H1 (cell line): ENCODE data around the gene NPSR1. TPM values are rescaled to one million over a fixed set of nuclear protein-coding genes. Genes with fewer than 3 reads are reported as not detected.

Experiments
- GTF2F1 ChIP-seq: IDR thresholded peaks from 2 replicates; pipeline ENCODE4 v1.6.1; 2012; ENCODE audit warnings: low read depth, low read length, improper control_type of control experiment, borderline replicate concordance
- JUN ChIP-seq: IDR thresholded peaks from 2 replicates; pipeline ENCODE4 v1.6.1; 2011; ENCODE audit warnings: low read depth, mild to moderate bottlenecking, improper control_type of control experiment, low read length
- KDM5A ChIP-seq: fragments of 200-600 bp; IDR thresholded peaks from 2 replicates; pipeline ENCODE4 v1.7.1; 2012; ENCODE audit warnings: mild to moderate bottlenecking, low read length, inconsistent platforms, mixed read lengths
- MAFK ChIP-seq: IDR thresholded peaks from 2 replicates; pipeline ENCODE4 v1.6.1; 2012; ENCODE audit warnings: low read depth, mild to moderate bottlenecking, improper control_type of control experiment, low read length
- NRF1 ChIP-seq: IDR thresholded peaks from 2 replicates; pipeline ENCODE4 v1.6.1; 2011; ENCODE audit warnings: mild to moderate bottlenecking, low read depth, low read length, improper control_type of control experiment
- SIX5 ChIP-seq: IDR thresholded peaks from 2 replicates; pipeline ENCODE4 v1.6.1; 2011; ENCODE audit warnings: mild to moderate bottlenecking, low read depth, low read length
- SP2 ChIP-seq: IDR thresholded peaks from 2 replicates; pipeline ENCODE4 v1.6.1; 2012; ENCODE audit warnings: mild to moderate bottlenecking, low read length, inconsistent platforms
- SP4 ChIP-seq: IDR thresholded peaks from 2 replicates; pipeline ENCODE4 v1.6.1; 2012; ENCODE audit warnings: low read length, inconsistent platforms
- polyA plus RNA-seq, 7 experiments: library from polyadenylated mRNA; depleted of rRNA in 3 of 7; stranded (reverse) in 5 of 7; unstranded in 2 of 7; fragments of >200 nt in 5 of 7; fragments of 200-250 nt in 2 of 7; gene quantifications; 1 replicate in 5 of 7; 2 replicates in 1 of 7; 4 replicates in 1 of 7; pipeline versions ENCODE4 v1.2.1 to v1.2.3, GENCODE V29; 2011 to 2013; ENCODE audit warnings: missing spikeins in 2 of 7, mixed read lengths in 2 of 7
- total RNA-seq: library from RNA; stranded (reverse); fragmentation: NEBNext Ultra II Directional; extraction: Animal tissue kit (Norgen Biotek cat#: 25700); gene quantifications from 2 replicates; pipeline ENCODE4 v1.2.1, GENCODE V29; 2021
- TF ChIP-seq, protein P1 (sequence below): fragments of 300-600 bp; sonication (generic); IDR thresholded peaks from 2 replicates; pipeline ENCODE4 v1.7.1; 2012; ENCODE audit warnings: low read length, moderate library complexity, mild to moderate bottlenecking, inconsistent platforms; ENCODE audit not compliant: insufficient replicate concordance

The NPSR1 gene
- total and polyA plus RNA-seq, 2 of the 8 experiments (the other 6 are each of a cell fraction or from before 2014, with no cell fraction given): not detected

- TF ChIP-seq, protein P1, sequence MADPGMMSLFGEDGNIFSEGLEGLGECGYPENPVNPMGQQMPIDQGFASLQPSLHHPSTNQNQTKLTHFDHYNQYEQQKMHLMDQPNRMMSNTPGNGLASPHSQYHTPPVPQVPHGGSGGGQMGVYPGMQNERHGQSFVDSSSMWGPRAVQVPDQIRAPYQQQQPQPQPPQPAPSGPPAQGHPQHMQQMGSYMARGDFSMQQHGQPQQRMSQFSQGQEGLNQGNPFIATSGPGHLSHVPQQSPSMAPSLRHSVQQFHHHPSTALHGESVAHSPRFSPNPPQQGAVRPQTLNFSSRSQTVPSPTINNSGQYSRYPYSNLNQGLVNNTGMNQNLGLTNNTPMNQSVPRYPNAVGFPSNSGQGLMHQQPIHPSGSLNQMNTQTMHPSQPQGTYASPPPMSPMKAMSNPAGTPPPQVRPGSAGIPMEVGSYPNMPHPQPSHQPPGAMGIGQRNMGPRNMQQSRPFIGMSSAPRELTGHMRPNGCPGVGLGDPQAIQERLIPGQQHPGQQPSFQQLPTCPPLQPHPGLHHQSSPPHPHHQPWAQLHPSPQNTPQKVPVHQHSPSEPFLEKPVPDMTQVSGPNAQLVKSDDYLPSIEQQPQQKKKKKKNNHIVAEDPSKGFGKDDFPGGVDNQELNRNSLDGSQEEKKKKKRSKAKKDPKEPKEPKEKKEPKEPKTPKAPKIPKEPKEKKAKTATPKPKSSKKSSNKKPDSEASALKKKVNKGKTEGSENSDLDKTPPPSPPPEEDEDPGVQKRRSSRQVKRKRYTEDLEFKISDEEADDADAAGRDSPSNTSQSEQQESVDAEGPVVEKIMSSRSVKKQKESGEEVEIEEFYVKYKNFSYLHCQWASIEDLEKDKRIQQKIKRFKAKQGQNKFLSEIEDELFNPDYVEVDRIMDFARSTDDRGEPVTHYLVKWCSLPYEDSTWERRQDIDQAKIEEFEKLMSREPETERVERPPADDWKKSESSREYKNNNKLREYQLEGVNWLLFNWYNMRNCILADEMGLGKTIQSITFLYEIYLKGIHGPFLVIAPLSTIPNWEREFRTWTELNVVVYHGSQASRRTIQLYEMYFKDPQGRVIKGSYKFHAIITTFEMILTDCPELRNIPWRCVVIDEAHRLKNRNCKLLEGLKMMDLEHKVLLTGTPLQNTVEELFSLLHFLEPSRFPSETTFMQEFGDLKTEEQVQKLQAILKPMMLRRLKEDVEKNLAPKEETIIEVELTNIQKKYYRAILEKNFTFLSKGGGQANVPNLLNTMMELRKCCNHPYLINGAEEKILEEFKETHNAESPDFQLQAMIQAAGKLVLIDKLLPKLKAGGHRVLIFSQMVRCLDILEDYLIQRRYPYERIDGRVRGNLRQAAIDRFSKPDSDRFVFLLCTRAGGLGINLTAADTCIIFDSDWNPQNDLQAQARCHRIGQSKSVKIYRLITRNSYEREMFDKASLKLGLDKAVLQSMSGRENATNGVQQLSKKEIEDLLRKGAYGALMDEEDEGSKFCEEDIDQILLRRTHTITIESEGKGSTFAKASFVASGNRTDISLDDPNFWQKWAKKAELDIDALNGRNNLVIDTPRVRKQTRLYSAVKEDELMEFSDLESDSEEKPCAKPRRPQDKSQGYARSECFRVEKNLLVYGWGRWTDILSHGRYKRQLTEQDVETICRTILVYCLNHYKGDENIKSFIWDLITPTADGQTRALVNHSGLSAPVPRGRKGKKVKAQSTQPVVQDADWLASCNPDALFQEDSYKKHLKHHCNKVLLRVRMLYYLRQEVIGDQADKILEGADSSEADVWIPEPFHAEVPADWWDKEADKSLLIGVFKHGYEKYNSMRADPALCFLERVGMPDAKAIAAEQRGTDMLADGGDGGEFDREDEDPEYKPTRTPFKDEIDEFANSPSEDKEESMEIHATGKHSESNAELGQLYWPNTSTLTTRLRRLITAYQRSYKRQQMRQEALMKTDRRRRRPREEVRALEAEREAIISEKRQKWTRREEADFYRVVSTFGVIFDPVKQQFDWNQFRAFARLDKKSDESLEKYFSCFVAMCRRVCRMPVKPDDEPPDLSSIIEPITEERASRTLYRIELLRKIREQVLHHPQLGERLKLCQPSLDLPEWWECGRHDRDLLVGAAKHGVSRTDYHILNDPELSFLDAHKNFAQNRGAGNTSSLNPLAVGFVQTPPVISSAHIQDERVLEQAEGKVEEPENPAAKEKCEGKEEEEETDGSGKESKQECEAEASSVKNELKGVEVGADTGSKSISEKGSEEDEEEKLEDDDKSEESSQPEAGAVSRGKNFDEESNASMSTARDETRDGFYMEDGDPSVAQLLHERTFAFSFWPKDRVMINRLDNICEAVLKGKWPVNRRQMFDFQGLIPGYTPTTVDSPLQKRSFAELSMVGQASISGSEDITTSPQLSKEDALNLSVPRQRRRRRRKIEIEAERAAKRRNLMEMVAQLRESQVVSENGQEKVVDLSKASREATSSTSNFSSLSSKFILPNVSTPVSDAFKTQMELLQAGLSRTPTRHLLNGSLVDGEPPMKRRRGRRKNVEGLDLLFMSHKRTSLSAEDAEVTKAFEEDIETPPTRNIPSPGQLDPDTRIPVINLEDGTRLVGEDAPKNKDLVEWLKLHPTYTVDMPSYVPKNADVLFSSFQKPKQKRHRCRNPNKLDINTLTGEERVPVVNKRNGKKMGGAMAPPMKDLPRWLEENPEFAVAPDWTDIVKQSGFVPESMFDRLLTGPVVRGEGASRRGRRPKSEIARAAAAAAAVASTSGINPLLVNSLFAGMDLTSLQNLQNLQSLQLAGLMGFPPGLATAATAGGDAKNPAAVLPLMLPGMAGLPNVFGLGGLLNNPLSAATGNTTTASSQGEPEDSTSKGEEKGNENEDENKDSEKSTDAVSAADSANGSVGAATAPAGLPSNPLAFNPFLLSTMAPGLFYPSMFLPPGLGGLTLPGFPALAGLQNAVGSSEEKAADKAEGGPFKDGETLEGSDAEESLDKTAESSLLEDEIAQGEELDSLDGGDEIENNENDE: no peak
- TF ChIP-seq SP2: no peak
- TF ChIP-seq SIX5: no peak
- no peak for TF ChIP-seq JUN
- TF ChIP-seq MAFK: no peak
- no peak for TF ChIP-seq SP4
- no peak for TF ChIP-seq NRF1
- no peak for TF ChIP-seq GTF2F1
- TF ChIP-seq KDM5A: no peak
These were observed 99.6 kb downstream of the NPSR1 start (continued) for GRCh38 chr7:34757570-34758110.
